Measurements from ENCODE around the gene PDE2A. TPM values are rescaled to one million over a fixed set of nuclear protein-coding genes. Genes with fewer than 3 reads are reported as not detected.

The PDE2A gene
- total and polyA plus RNA-seq, 3 donors from 2014 or later = 14.1 to 20.6 (median 15.2) TPM

GRCh38 chr11:72702577-72703241, 28.5 kb upstream of the PDE2A start:
- Histone ChIP-seq H3K4me3 (no peak overlapping the region), H3K27ac (no peak overlapping the region), H3K9me3 (no peaks in the 10 kb centered on the region), H3K4me1 (peaks cover 18% of the 10 kb centered on the region), H3K36me3 (ENCODE audit: low read depth, missing control alignments) (no peaks in the 10 kb centered on the region), H3K27me3 (no peaks in the 10 kb centered on the region)
- TF ChIP-seq POLR2A (IDR thresholded peaks at IDR 0.05) (no peak), CTCF (IDR thresholded peaks at IDR 0.05) (no peak)
- DNase-seq = no peak
- 70 to 73% methylated on average over 14 to 15 of the region's 15 CpGs for WGBS, 2 donors
- intact Hi-C loops (cut with DNase I; ENCODE audit: low total_unique reads) = no loop called here

GRCh38 chr11:72702096-72702495, 27.9 kb upstream of the PDE2A start:
- H3K27ac ChIP-seq = no peak overlapping the region
- intact Hi-C loops (cut with DNase I; ENCODE audit: low total_unique reads) = no loop called here
- H3K4me3 ChIP-seq = no peak overlapping the region

GRCh38 chr11:72701466-72701865, 27.2 kb upstream of the PDE2A start:
- 83 to 95% methylated on average over 9 to 10 of the region's 10 CpGs for WGBS, 2 donors
- Histone ChIP-seq H3K4me1 (peaks cover 18% of the 10 kb centered on the region), H3K4me3 (no peak overlapping the region), H3K9me3 (no peaks in the 10 kb centered on the region), H3K27ac (no peak overlapping the region), H3K27me3 (no peaks in the 10 kb centered on the region), H3K36me3 (ENCODE audit: low read depth, missing control alignments) (no peaks in the 10 kb centered on the region)
- intact Hi-C loops (cut with DNase I; ENCODE audit: low total_unique reads) = no loop called here
- TF ChIP-seq CTCF (IDR thresholded peaks at IDR 0.05) = no peak
- TF ChIP-seq POLR2A (IDR thresholded peaks at IDR 0.05) = no peak
- no peak for DNase-seq

More at GRCh38 chr11:72702096-72702495, 27.9 kb upstream of the PDE2A start:
- H3K9me3 ChIP-seq = no peaks in the 10 kb centered on the region
- no peak for TF ChIP-seq CTCF (IDR thresholded peaks at IDR 0.05)
- no peak for TF ChIP-seq POLR2A (IDR thresholded peaks at IDR 0.05)
- H3K36me3 ChIP-seq (ENCODE audit: low read depth, missing control alignments) = no peaks in the 10 kb centered on the region
- no peak for DNase-seq
- H3K27me3 ChIP-seq = no peaks in the 10 kb centered on the region
- WGBS, 2 donors = 52 to 67% methylated on average over 1 to 7 of the region's 7 CpGs
- peaks cover 18% of the 10 kb centered on the region for H3K4me1 ChIP-seq

GRCh38 chr11:72700146-72700545, 25.9 kb upstream of the PDE2A start:
- Histone ChIP-seq H3K27me3 (no peaks in the 10 kb centered on the region), H3K4me3 (no peak overlapping the region), H3K9me3 (no peaks in the 10 kb centered on the region), H3K27ac (no peak overlapping the region), H3K4me1 (peaks cover 18% of the 10 kb centered on the region), H3K36me3 (ENCODE audit: low read depth, missing control alignments) (no peaks in the 10 kb centered on the region)
- no peak for TF ChIP-seq POLR2A (IDR thresholded peaks at IDR 0.05)
- TF ChIP-seq CTCF (IDR thresholded peaks at IDR 0.05) = no peak
- no peak for DNase-seq
- WGBS, 2 donors = 67 to 80% methylated on average over 2 to 3 of the region's 3 CpGs
- intact Hi-C loops (cut with DNase I; ENCODE audit: low total_unique reads) = no loop called here

- no peaks in the 10 kb centered on the region for H3K9me3 ChIP-seq
- 89 to 100% methylated on average over 6 to 16 of the region's 16 CpGs for WGBS, 2 donors
- intact Hi-C loops (cut with DNase I; ENCODE audit: low total_unique reads) = no loop called here
- no peaks in the 10 kb centered on the region for H3K36me3 ChIP-seq (ENCODE audit: low read depth, missing control alignments)
- H3K27ac ChIP-seq = no peak overlapping the region
- no peak overlapping the region for H3K4me3 ChIP-seq
- H3K27me3 ChIP-seq = no peaks in the 10 kb centered on the region
- DNase-seq = no peak
- H3K4me1 ChIP-seq = peaks cover 3% of the 10 kb centered on the region
- TF ChIP-seq POLR2A (IDR thresholded peaks at IDR 0.05) = no peak
- TF ChIP-seq CTCF (IDR thresholded peaks at IDR 0.05) = no peak
Measured at GRCh38 chr11:72697814-72698213, 23.6 kb upstream of the PDE2A start.
